Left ventricle myocardium inferior (tissue), 1 donor: Measurements from ENCODE around the gene QRICH2. TPM values are rescaled to one million over a fixed set of nuclear protein-coding genes. Genes with fewer than 3 reads are reported as not detected.
"Not testable (repeated sequence)": the region's sequence is repeated elsewhere in the genome, so short reads cannot be mapped to it uniquely, and the experiment has no call there.

Experiments used
- DNase-seq: peaks from one replicate; pipeline ENCODE4 v3.0.0-alpha.2; 2020
- H3K27ac ChIP-seq: fragments of 200-600 bp; replicated peaks from 2 replicates; pipeline ENCODE4 v1.8.0; 2021
- H3K27me3 ChIP-seq: fragments of 200-600 bp; 2 replicates; pipeline ENCODE4 v1.8.0; 2021; ENCODE audit warnings: low read depth
- H3K36me3 ChIP-seq: fragments of 200-600 bp; 2 replicates; pipeline ENCODE4 v1.8.0; 2021
- H3K4me1 ChIP-seq: fragments of 200-600 bp; 2 replicates; pipeline ENCODE4 v1.8.0; 2021
- H3K4me3 ChIP-seq: fragments of 200-600 bp; 2 replicates; pipeline ENCODE4 v1.8.0; 2021; ENCODE audit warnings: mild to moderate bottlenecking, moderate library complexity
- H3K9me3 ChIP-seq: fragments of 200-600 bp; replicated peaks from 2 replicates; pipeline ENCODE4 v1.8.0; 2021
- intact Hi-C: fragments of 100-400 bp; cut with micrococcal nuclease; formaldehyde crosslinking; loops from one replicate; pipeline ENCODE4 v1.11.0; 2022
- total RNA-seq: library from RNA; stranded (reverse); fragmentation: NEBNext Ultra II Directional; extraction: Animal tissue kit (Norgen Biotek cat#: 25700); gene quantifications from one replicate; pipeline ENCODE4 v1.2.1, GENCODE V29; 2021
- TF ChIP-seq, protein P1 (sequence below): fragments of 200-600 bp; IDR thresholded peaks from 2 replicates; pipeline ENCODE4 v1.8.0; 2021; ENCODE audit warnings: antibody characterized with exemption, mild to moderate bottlenecking, borderline replicate concordance
- donor health status: DM: no; HTN: yes; CAD: no; lungs with severe emphysema.

Gene QRICH2
- total RNA-seq, 1 donor from 2014 or later = 2.4 TPM

DNA sequence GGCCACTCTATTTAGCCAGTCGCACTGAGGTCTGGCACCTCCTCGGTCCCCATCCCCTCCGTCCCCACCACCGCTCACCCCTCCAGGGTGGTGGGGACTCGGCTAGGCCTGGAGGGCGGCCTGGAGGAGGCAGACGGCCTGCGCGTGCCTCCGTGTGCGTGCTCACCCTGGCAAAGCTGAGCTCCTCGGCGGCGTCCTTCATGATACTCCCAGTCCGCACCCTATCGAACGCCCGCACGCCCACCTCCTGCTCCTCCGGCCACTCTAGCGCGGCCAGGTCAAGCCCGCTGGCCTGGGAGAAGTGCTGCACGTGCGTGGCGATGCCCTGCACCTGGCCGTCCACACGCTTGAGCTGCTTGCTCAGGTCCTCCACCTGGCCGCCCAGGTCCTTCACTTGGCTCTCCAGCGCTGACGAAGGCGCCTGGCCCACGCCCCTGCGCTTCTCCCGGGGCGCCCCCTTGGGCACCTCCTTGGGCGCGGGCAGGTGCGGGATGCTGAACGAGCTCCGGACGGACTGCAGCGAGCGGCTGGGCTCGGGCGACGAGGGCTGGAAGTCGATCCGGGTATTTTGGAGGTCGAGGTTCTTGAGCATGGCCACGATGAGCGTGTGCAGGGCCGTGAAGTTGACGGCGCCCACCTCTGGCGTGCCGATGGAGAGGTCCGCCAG lies 644 bp downstream of the QRICH2 start:
- TF ChIP-seq, protein P1, sequence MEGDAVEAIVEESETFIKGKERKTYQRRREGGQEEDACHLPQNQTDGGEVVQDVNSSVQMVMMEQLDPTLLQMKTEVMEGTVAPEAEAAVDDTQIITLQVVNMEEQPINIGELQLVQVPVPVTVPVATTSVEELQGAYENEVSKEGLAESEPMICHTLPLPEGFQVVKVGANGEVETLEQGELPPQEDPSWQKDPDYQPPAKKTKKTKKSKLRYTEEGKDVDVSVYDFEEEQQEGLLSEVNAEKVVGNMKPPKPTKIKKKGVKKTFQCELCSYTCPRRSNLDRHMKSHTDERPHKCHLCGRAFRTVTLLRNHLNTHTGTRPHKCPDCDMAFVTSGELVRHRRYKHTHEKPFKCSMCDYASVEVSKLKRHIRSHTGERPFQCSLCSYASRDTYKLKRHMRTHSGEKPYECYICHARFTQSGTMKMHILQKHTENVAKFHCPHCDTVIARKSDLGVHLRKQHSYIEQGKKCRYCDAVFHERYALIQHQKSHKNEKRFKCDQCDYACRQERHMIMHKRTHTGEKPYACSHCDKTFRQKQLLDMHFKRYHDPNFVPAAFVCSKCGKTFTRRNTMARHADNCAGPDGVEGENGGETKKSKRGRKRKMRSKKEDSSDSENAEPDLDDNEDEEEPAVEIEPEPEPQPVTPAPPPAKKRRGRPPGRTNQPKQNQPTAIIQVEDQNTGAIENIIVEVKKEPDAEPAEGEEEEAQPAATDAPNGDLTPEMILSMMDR = no peak
- Histone ChIP-seq H3K27me3 (no peaks in the 10 kb centered on the region), H3K27ac (no peak overlapping the region), H3K36me3 (peaks cover 44% of the 10 kb centered on the region), H3K4me1 (no peaks in the 10 kb centered on the region), H3K4me3 (no peak overlapping the region), H3K9me3 (no peaks in the 10 kb centered on the region)
- no peak for DNase-seq
- intact Hi-C loops = no loop called here

DNA sequence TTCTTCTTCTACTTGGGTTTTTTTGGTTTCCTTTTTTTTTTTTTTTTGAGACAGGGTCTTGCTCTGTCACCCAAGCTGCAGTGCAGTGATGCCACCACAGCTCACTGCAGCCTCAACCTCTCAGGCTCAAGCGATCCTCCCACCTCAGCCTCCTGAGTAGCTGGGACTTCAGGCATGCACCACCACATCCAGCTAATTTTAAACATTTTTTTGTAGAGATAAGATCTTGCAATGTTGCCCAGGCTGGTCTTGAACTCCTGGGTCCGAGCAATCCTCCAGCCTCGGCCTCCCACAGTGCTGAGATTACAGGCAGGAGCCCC lies 3.0 kb downstream of the QRICH2 start:
- H3K36me3 ChIP-seq = peaks cover 20% of the 10 kb centered on the region
- H3K4me1 ChIP-seq, H3K27ac ChIP-seq, H3K4me3 ChIP-seq, H3K9me3 ChIP-seq, intact Hi-C loops, DNase-seq, H3K27me3 ChIP-seq: not testable (repeated sequence)

- no peak for DNase-seq
- Histone ChIP-seq H3K36me3 (peaks cover 14% of the 10 kb centered on the region), H3K4me3 (no peak overlapping the region), H3K4me1 (no peaks in the 10 kb centered on the region), H3K27ac (no peak overlapping the region), H3K9me3 (no peaks in the 10 kb centered on the region), H3K27me3 (no peaks in the 10 kb centered on the region)
- intact Hi-C loops = loop anchor here (5.0 kb wide), 1 partner anchor 93 kb away; no protein-coding TSS in a partner anchor
- TF ChIP-seq, protein P1 = no peak
Measured at GRCh38 chr17:76304226-76305134, 3.6 kb downstream of the QRICH2 start.

- intact Hi-C loops = no loop called here
- H3K4me3 ChIP-seq = no peak overlapping the region
- DNase-seq = no peak
- peaks cover 21% of the 10 kb centered on the region for H3K4me1 ChIP-seq
- H3K9me3 ChIP-seq = no peaks in the 10 kb centered on the region
- H3K27ac ChIP-seq = no peak overlapping the region
- H3K36me3 ChIP-seq = no peaks in the 10 kb centered on the region
- TF ChIP-seq, protein P1 = no peak
- no peaks in the 10 kb centered on the region for H3K27me3 ChIP-seq
Measured at GRCh38 chr17:76297436-76297835, 10.6 kb downstream of the QRICH2 start.

DNA sequence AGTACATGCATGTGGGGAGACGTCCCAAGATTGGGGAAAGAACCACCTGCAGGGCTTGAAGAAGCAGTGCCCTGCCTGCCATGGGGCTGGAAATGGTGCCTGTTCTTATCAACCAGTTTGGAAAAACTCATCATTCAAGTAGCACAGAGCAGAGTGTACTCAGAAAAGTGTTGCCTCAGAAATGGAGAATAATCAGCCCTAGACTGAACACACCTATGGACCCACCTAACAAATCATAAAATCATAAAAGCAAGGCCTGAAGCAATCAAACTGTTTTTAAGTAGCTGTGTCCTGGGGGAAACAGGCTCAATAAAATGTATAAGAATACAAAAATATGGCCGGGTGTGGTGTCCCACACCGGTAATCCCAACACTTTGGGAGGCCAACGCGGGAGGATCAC lies 11.2 kb downstream of the QRICH2 start:
- H3K27ac ChIP-seq = no peak overlapping the region
- no peak overlapping the region for H3K4me3 ChIP-seq
- no peak for DNase-seq
- H3K9me3 ChIP-seq = no peaks in the 10 kb centered on the region
- peaks cover 22% of the 10 kb centered on the region for H3K4me1 ChIP-seq
- no peaks in the 10 kb centered on the region for H3K27me3 ChIP-seq
- intact Hi-C loops = no loop called here
- no peaks in the 10 kb centered on the region for H3K36me3 ChIP-seq
- TF ChIP-seq, protein P1 = no peak

- Histone ChIP-seq H3K4me3 (no peak overlapping the region), H3K4me1 (peaks cover 24% of the 10 kb centered on the region), H3K9me3 (no peaks in the 10 kb centered on the region), H3K27ac (no peak overlapping the region), H3K36me3 (no peaks in the 10 kb centered on the region), H3K27me3 (no peaks in the 10 kb centered on the region)
- intact Hi-C loops = no loop called here
- no peak for DNase-seq
- TF ChIP-seq, protein P1 = no peak
Measured at GRCh38 chr17:76296186-76296585, 11.9 kb downstream of the QRICH2 start.
